Panc1 (cell line): ENCODE measurements around the gene ZDHHC14. TPM values are rescaled to one million over a fixed set of nuclear protein-coding genes. Genes with fewer than 3 reads are reported as not detected.

Source experiments
- ATAC-seq: fragments of 200-7000 bp; cut with Tn5 transposase; 2 replicates; pipeline ENCODE4 v1.9.1; 2020; ENCODE audit warnings: mild to moderate bottlenecking, moderate library complexity
- BruUV-seq: library from RNA; stranded (reverse); fragments of 400-500 nt; replicated peaks from 2 replicates; lab custom pipeline; 2021; lab: Mats Ljungman, UMichigan
- CTCF ChIA-PET: fragments of 300-600 bp; sonication (Branson Sonifier 250); formaldehyde crosslinking; loops from one replicate; lab custom pipeline; 2022; ENCODE audit warnings: antibody characterized with exemption; lab: Charles Lee
- POLR2A ChIA-PET: fragments of 300-600 bp; sonication (Branson Sonifier 250); formaldehyde crosslinking; loops from one replicate; lab custom pipeline; 2022; ENCODE audit warnings: antibody characterized with exemption; lab: Charles Lee
- DNase-seq: peaks from one replicate; pipeline ENCODE4 v3.0.0-alpha.2; 2010; ENCODE audit warnings: low read depth, low spot score
- H3K27ac ChIP-seq: 2 replicates; pipeline ENCODE4 v1.5.1; 2011; ENCODE audit warnings: mild to moderate bottlenecking, low read length, inconsistent platforms
- H3K27me3 ChIP-seq: fragments of 200-500 bp; sonication (Bioruptor generic); 2 replicates; pipeline ENCODE4 v1.6.0; 2014; ENCODE audit warnings: low read length, inconsistent platforms; ENCODE audit not compliant: control insufficient read depth, insufficient read depth
- H3K36me3 ChIP-seq: fragments of 200-500 bp; sonication (Bioruptor generic); 2 replicates; pipeline ENCODE4 v1.5.1; 2014; ENCODE audit warnings: inconsistent platforms, mild to moderate bottlenecking, low read length, moderate library complexity; ENCODE audit not compliant: control insufficient read depth, insufficient read depth
- H3K4me1 ChIP-seq: 2 replicates; pipeline ENCODE4 v1.5.1; 2011; ENCODE audit warnings: inconsistent platforms, mild to moderate bottlenecking, low read length, moderate library complexity; ENCODE audit not compliant: control insufficient read depth, insufficient read depth
- H3K4me3 ChIP-seq, 2 experiments: 2 replicates each; pipeline ENCODE4 v1.5.1; 2011 to 2012; ENCODE audit warnings: low read depth in 2 of 2, low read length in 2 of 2, mild to moderate bottlenecking in 2 of 2, inconsistent platforms in 1 of 2, moderate library complexity in 1 of 2
- H3K9me3 ChIP-seq: fragments of 200-500 bp; sonication (Bioruptor generic); 2 replicates; pipeline ENCODE4 v1.5.1; 2014; ENCODE audit warnings: low read depth, mild to moderate bottlenecking, inconsistent platforms, low read length, moderate library complexity; ENCODE audit not compliant: control insufficient read depth, insufficient read depth
- CTCF ChIP-seq: fragments of 450-650 bp; IDR thresholded peaks from 2 replicates; pipeline ENCODE4 v1.5.1; 2017; ENCODE audit warnings: mild to moderate bottlenecking
- POLR2AphosphoS5 ChIP-seq: IDR thresholded peaks from 2 replicates; pipeline ENCODE4 v1.6.1; 2012; ENCODE audit warnings: mild to moderate bottlenecking, low read depth, low read length, moderate library complexity
- REST ChIP-seq, 2 experiments: IDR thresholded peaks; 2 replicates each; pipeline ENCODE4 v1.6.1; 2011 to 2012; ENCODE audit warnings: low read depth in 2 of 2, control low read depth in 1 of 2, low read length in 1 of 2, mild to moderate bottlenecking in 1 of 2, moderate library complexity in 1 of 2; ENCODE audit not compliant: insufficient read depth in 1 of 2
- SIN3A ChIP-seq: IDR thresholded peaks from 2 replicates; pipeline ENCODE4 v1.6.1; 2012; ENCODE audit warnings: low read depth, mild to moderate bottlenecking, low read length, moderate library complexity, borderline replicate concordance; ENCODE audit not compliant: insufficient read depth
- TCF7L2 ChIP-seq: IDR thresholded peaks from 2 replicates; pipeline ENCODE4 v1.6.1; 2011; ENCODE audit warnings: mild to moderate bottlenecking, low read depth, low read length, inconsistent platforms
- in situ Hi-C: cut with HindIII; loops from 2 replicates; pipeline ENCODE4 v1.10.0; 2016; ENCODE audit warnings: low sequenced_read_pairs, low pct_unique_long_range_greater_than_20kb
- intact Hi-C: fragments of 100-400 bp; cut with micrococcal nuclease; formaldehyde crosslinking; loops from one replicate; pipeline ENCODE4 v1.10.0; 2022; ENCODE audit not compliant: unreplicated experiment
- total RNA-seq: library from RNA; stranded (reverse); gene quantifications from one replicate; pipeline ENCODE4 v1.2.1, GENCODE V29; 2021; ENCODE audit not compliant: unreplicated experiment

ZDHHC14 gene
- total RNA-seq, 1 experiment from 2014 or later = 19.9 TPM

- H3K9me3 ChIP-seq = no peaks in the 10 kb centered on the region
- TF ChIP-seq TCF7L2 (no peak), POLR2AphosphoS5 (no peak), CTCF (no peak), SIN3A (no peak), REST (IDR thresholded peaks at IDR 0.05; ENCODE audit: insufficient read depth in 1 of 2, low read depth in 2 of 2, low read length in 1 of 2) (no peak)
- no peak overlapping the region for H3K4me3 ChIP-seq
- H3K27me3 ChIP-seq = no peaks in the 10 kb centered on the region
- DNase-seq = no peak
- ATAC-seq = no peak
- no TSS peak for BruUV-seq
- intact Hi-C loops (loop anchor here (5.0 kb wide), 1 partner anchor 286 kb away; the partner anchor contains the start of gene ZDHHC14), in situ Hi-C loops (loop anchor here (25.0 kb wide), 1 partner anchor 356 kb away; the partner anchor contains the start of gene TMEM242)
- H3K4me1 ChIP-seq = peaks cover 13% of the 10 kb centered on the region
- ChIA-PET POLR2A (interaction anchor here (0.6 kb wide), 1 partner anchor 10 kb away, joined by 14 read pairs; no protein-coding TSS in a partner anchor), CTCF (interaction anchor here (0.7 kb wide), 1 partner anchor 400 kb away, joined by 10 read pairs; no protein-coding TSS in a partner anchor)
- H3K27ac ChIP-seq = no peak overlapping the region
- no peaks in the 10 kb centered on the region for H3K36me3 ChIP-seq
Observed at GRCh38 chr6:157668713-157669112, 287.7 kb downstream of the ZDHHC14 start.

GRCh38 chr6:157669323-157669722 lies 288.3 kb downstream of the ZDHHC14 start:
- ATAC-seq = no peak; the same call in 1 of the 2 replicates
- intact Hi-C loops = loop anchor here (5.0 kb wide), 1 partner anchor 287 kb away; the partner anchor contains the start of gene ZDHHC14
- no peaks in the 10 kb centered on the region for H3K27me3 ChIP-seq
- in situ Hi-C loops = loop anchor here (25.0 kb wide), 1 partner anchor 357 kb away; the partner anchor contains the start of gene TMEM242
- no peak overlapping the region for H3K4me3 ChIP-seq
- CTCF ChIA-PET = interaction anchor here (0.7 to 0.9 kb wide), 2 partner anchors 204 to 399 kb away, joined by 3 to 10 read pairs; no protein-coding TSS in a partner anchor
- TF ChIP-seq TCF7L2 = no peak
- TF ChIP-seq REST (IDR thresholded peaks at IDR 0.05; ENCODE audit: insufficient read depth in 1 of 2, low read depth in 2 of 2, low read length in 1 of 2) = no peak
- no peak for TF ChIP-seq CTCF
- TF ChIP-seq POLR2AphosphoS5 = no peak
- TF ChIP-seq SIN3A = no peak
- BruUV-seq = no TSS peak
- H3K4me1 ChIP-seq = peaks cover 13% of the 10 kb centered on the region
- H3K27ac ChIP-seq = peak overlapping the region; percentile 26; the same call in 1 of the 2 replicates
- no peaks in the 10 kb centered on the region for H3K9me3 ChIP-seq
- DNase-seq = no peak
- POLR2A ChIA-PET = interaction anchor here (0.6 kb wide), 1 partner anchor 9 kb away, joined by 14 read pairs; no protein-coding TSS in a partner anchor
- H3K36me3 ChIP-seq = no peaks in the 10 kb centered on the region
